CD14-positive monocyte (primary cell): ENCODE data around the gene L3MBTL3. TPM values are rescaled to one million over a fixed set of nuclear protein-coding genes. Genes with fewer than 3 reads are reported as not detected.

ENCODE experiments used
- DNase-seq, 3 donors: peaks; one replicate each; pipeline ENCODE4 v3.0.0-alpha.2; 2011 to 2022
- H2AFZ ChIP-seq: 2 replicates; pipeline ENCODE4 v1.6.0; 2012; ENCODE audit warnings: mild to moderate bottlenecking, low read depth, low read length, inconsistent platforms; ENCODE audit not compliant: insufficient read depth, poor library complexity, severe bottlenecking
- H3K27ac ChIP-seq, 2 donors: 1 replicate in 1 of 2; 2 replicates in 1 of 2; pipeline ENCODE4 v1.5.1; 2012 to 2013; ENCODE audit warnings: low read length in 2 of 2, control low read depth in 1 of 2, inconsistent platforms in 1 of 2, low read depth in 1 of 2, mild to moderate bottlenecking in 1 of 2
- H3K27me3 ChIP-seq, 2 donors: one replicate each; pipeline versions ENCODE4 v1.6.0 to v1.6.1; 2011 to 2013; ENCODE audit warnings: low read length in 2 of 2; ENCODE audit not compliant: control insufficient read depth in 2 of 2, insufficient read depth in 2 of 2
- H3K36me3 ChIP-seq, 2 donors: replicated peaks in 1 of 2; 1 replicate in 1 of 2; 2 replicates in 1 of 2; pipeline versions ENCODE4 v1.5.1 to v1.6.1; 2012 to 2013; ENCODE audit warnings: low read length in 2 of 2, control low read depth in 1 of 2, inconsistent platforms in 1 of 2, mild to moderate bottlenecking in 1 of 2; ENCODE audit not compliant: insufficient read depth in 2 of 2, control insufficient read depth in 1 of 2
- H3K4me1 ChIP-seq, 2 donors: 1 replicate in 1 of 2; 2 replicates in 1 of 2; pipeline versions ENCODE4 v1.5.1 to v1.6.1; 2012 to 2013; ENCODE audit warnings: low read length in 2 of 2, control low read depth in 1 of 2, inconsistent platforms in 1 of 2, mild to moderate bottlenecking in 1 of 2, moderate library complexity in 1 of 2; ENCODE audit not compliant: insufficient read depth in 2 of 2, control insufficient read depth in 1 of 2
- H3K4me2 ChIP-seq: replicated peaks from 2 replicates; pipeline ENCODE3; 2012; ENCODE audit warnings: low read length, moderate library complexity, mild to moderate bottlenecking; ENCODE audit not compliant: poor library complexity, severe bottlenecking; ENCODE audit errors: extremely low read depth
- H3K4me3 ChIP-seq, 3 experiments: fragments of 200-600 bp in 1 of 3; sonication (generic) in 1 of 3; replicated peaks in 1 of 3; 1 replicate in 2 of 3; 2 replicates in 1 of 3; pipeline ENCODE4 v1.5.1; 2011 to 2013; ENCODE audit warnings: low read length in 3 of 3, mild to moderate bottlenecking in 3 of 3, control low read depth in 2 of 3, low read depth in 2 of 3, inconsistent platforms in 1 of 3, moderate library complexity in 1 of 3
- H3K79me2 ChIP-seq: 2 replicates; pipeline ENCODE4 v1.6.0; 2012; ENCODE audit warnings: mild to moderate bottlenecking, control low read depth, inconsistent platforms, low read length, moderate library complexity; ENCODE audit not compliant: insufficient read depth
- H3K9ac ChIP-seq: 2 replicates; pipeline ENCODE4 v1.6.0; 2017; ENCODE audit warnings: low read length, mild to moderate bottlenecking; ENCODE audit not compliant: insufficient read depth, poor library complexity, severe bottlenecking
- H3K9me3 ChIP-seq, 2 donors: replicated peaks in 1 of 2; 1 replicate in 1 of 2; 2 replicates in 1 of 2; pipeline versions ENCODE4 v1.5.1 to v1.6.1; 2012 to 2013; ENCODE audit warnings: low read length in 2 of 2, control low read depth in 1 of 2; ENCODE audit not compliant: control insufficient read depth in 1 of 2, insufficient read depth in 1 of 2
- H4K20me1 ChIP-seq: 2 replicates; pipeline ENCODE4 v1.6.0; 2012; ENCODE audit warnings: mild to moderate bottlenecking, low read length, control low read depth, moderate library complexity; ENCODE audit not compliant: insufficient read depth
- H3K27ac Mint-ChIP-seq, 7 donors: one replicate each; pipeline ENCODE4 v1.8.0; 2020; ENCODE audit warnings: mild to moderate bottlenecking in 7 of 7, mixed read lengths in 7 of 7, moderate library complexity in 6 of 7, inconsistent platforms in 2 of 7
- H3K27me3 Mint-ChIP-seq, 3 donors: one replicate each; pipeline ENCODE4 v1.8.0; 2021 to 2022; ENCODE audit warnings: low read depth in 3 of 3, mild to moderate bottlenecking in 3 of 3, mixed read lengths in 3 of 3, moderate library complexity in 3 of 3, inconsistent platforms in 1 of 3
- H3K36me3 Mint-ChIP-seq, 2 donors: one replicate each; pipeline ENCODE4 v1.8.0; 2020; ENCODE audit warnings: mixed read lengths in 2 of 2, inconsistent platforms in 1 of 2, mild to moderate bottlenecking in 1 of 2
- H3K4me1 Mint-ChIP-seq: one replicate; pipeline ENCODE4 v1.8.0; 2020; ENCODE audit warnings: mild to moderate bottlenecking, mixed read lengths
- H3K4me3 Mint-ChIP-seq, 2 donors: one replicate each; pipeline ENCODE4 v1.8.0; 2020; ENCODE audit warnings: mild to moderate bottlenecking in 2 of 2, mixed read lengths in 2 of 2, moderate library complexity in 1 of 2
- H3K9me3 Mint-ChIP-seq, 7 donors: one replicate each; pipeline ENCODE4 v1.8.0; 2020 to 2022; ENCODE audit warnings: mixed read lengths in 7 of 7, mild to moderate bottlenecking in 6 of 7, moderate library complexity in 6 of 7, inconsistent platforms in 2 of 7
- WGBS: methylation state at CpG from one replicate; pipeline ENCODE4 v1.1.5; 2013; ENCODE audit warnings: missing lambda C conversion rate; ENCODE audit not compliant: insufficient coverage; 5-methylcytosine and 5-hydroxymethylcytosine counted together
- intact Hi-C, 2 donors: fragments of 100-400 bp; cut with micrococcal nuclease; formaldehyde crosslinking; loops; one replicate each; pipeline versions ENCODE4 v1.15.0 to v1.15.1; 2023
- polyA plus RNA-seq, 3 donors: library from polyadenylated mRNA; depleted of rRNA in 1 of 3; unstranded in 2 of 3; stranded (reverse) in 1 of 3; fragments of 300-500 nt in 2 of 3; fragments of >200 nt in 1 of 3; fragmentation: Illumina TruSeq in 2 of 3; gene quantifications; 1 replicate in 2 of 3; 2 replicates in 1 of 3; pipeline ENCODE4 v1.2.3, GENCODE V29; 2012 to 2021
- TF ChIP-seq, protein P1 (sequence below): fragments of 200-600 bp; IDR thresholded peaks from one replicate; pipeline ENCODE4 v1.8.0; 2022; ENCODE audit warnings: antibody characterized with exemption, mild to moderate bottlenecking

Gene L3MBTL3
- polyA plus RNA-seq, 3 donors = 2.1 to 8.0 (median 3.7) TPM

DNA sequence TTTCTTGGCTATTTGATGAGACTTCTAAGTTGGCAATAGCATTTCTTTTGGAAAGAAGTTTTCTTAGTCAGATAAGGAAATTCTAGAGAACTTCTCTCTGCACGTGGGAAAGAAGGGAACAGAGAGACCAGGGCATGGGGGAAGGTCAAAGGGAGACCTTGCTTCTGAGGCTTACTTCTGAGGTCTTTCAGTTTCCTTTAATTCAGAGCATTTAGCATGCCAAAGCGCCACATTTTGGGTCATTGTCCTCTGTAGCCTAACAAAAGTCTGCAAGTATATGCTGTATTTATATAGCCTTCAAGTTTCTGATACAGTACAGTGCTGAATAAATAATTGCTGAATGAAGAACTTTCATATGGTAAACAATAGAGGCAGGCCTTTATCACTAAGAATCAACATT, 108.8 kb downstream of the L3MBTL3 start:
- Mint-ChIP-seq H3K27ac (no peak overlapping the region), H3K4me3 (no peak overlapping the region), H3K36me3 (peaks cover 19 to 40% of the 10 kb centered on the region in 2 donors), H3K27me3 (no peaks in the 10 kb centered on the region), H3K9me3 (peaks cover 0 to 1% (median 0%) of the 10 kb centered on the region in 7 donors), H3K4me1 (peaks cover 11% of the 10 kb centered on the region)
- TF ChIP-seq, protein P1, sequence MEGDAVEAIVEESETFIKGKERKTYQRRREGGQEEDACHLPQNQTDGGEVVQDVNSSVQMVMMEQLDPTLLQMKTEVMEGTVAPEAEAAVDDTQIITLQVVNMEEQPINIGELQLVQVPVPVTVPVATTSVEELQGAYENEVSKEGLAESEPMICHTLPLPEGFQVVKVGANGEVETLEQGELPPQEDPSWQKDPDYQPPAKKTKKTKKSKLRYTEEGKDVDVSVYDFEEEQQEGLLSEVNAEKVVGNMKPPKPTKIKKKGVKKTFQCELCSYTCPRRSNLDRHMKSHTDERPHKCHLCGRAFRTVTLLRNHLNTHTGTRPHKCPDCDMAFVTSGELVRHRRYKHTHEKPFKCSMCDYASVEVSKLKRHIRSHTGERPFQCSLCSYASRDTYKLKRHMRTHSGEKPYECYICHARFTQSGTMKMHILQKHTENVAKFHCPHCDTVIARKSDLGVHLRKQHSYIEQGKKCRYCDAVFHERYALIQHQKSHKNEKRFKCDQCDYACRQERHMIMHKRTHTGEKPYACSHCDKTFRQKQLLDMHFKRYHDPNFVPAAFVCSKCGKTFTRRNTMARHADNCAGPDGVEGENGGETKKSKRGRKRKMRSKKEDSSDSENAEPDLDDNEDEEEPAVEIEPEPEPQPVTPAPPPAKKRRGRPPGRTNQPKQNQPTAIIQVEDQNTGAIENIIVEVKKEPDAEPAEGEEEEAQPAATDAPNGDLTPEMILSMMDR = no peak
- Histone ChIP-seq H3K4me1 (peaks cover 0 to 7% of the 10 kb centered on the region in 2 donors), H3K9ac (no peak overlapping the region), H3K4me3 (no peak overlapping the region), H3K36me3 (peaks cover 0 to 3% of the 10 kb centered on the region in 2 donors), H3K27me3 (no peaks in the 10 kb centered on the region), H3K4me2 (no peak overlapping the region), H3K9me3 (no peaks in the 10 kb centered on the region), H4K20me1 (no peaks in the 10 kb centered on the region), H3K27ac (no peak overlapping the region), H3K79me2 (no peaks in the 10 kb centered on the region), H2AFZ (no peak overlapping the region)
- no peak for DNase-seq
- intact Hi-C loops = no loop called here
- WGBS = no CpG with 5 or more reads among the region's 2 CpGs

DNA sequence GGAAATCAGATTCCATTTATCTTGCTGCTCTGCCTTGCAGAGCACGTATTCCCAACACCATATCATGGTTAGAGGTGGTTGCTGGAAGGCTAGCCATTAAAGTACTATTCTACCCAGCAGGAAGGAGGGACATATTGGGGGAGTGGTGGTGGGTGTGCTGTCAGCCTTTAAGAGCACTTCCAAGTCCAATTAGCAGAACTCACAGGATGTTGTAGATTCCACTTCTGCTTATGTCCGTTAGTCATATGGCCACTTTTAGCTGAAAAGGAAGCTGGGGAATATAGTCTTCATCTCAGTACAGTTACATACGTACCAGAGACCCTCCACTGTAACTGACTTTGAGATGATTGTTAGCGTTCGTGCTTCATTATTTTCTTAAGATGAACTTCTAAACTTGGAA, 109.9 kb downstream of the L3MBTL3 start:
- Histone ChIP-seq H3K4me3 (no peak overlapping the region), H3K9ac (no peak overlapping the region), H3K27ac (no peak overlapping the region), H4K20me1 (no peaks in the 10 kb centered on the region), H3K36me3 (peaks cover 0 to 2% of the 10 kb centered on the region in 2 donors), H3K4me2 (no peak overlapping the region), H3K4me1 (peaks cover 0 to 7% of the 10 kb centered on the region in 2 donors), H3K9me3 (no peaks in the 10 kb centered on the region), H3K79me2 (no peaks in the 10 kb centered on the region), H3K27me3 (no peaks in the 10 kb centered on the region), H2AFZ (no peak overlapping the region)
- TF ChIP-seq, protein P1 = no peak
- intact Hi-C loops = no loop called here
- Mint-ChIP-seq H3K9me3 (peaks cover 0 to 1% (median 0%) of the 10 kb centered on the region in 7 donors), H3K4me1 (peaks cover 13% of the 10 kb centered on the region), H3K27me3 (no peaks in the 10 kb centered on the region), H3K36me3 (peaks cover 20 to 38% of the 10 kb centered on the region in 2 donors), H3K27ac (no peak overlapping the region), H3K4me3 (no peak overlapping the region)
- DNase-seq = peak; percentile 3 to 15 (median 12)
- WGBS = 100% methylated on average over 1 of the region's 5 CpGs
